Nephron progenitor cell (in vitro differentiated cells): ENCODE measurements around the gene KCNJ18.
"Not testable (repeated sequence)": the region's sequence is repeated elsewhere in the genome, so short reads cannot be mapped to it uniquely, and the experiment has no call there.

Experiments
- DNase-seq: peaks from one replicate; pipeline ENCODE4 v3.0.0; 2021
- H3K27ac Mint-ChIP-seq: 2 replicates; pipeline ENCODE4 v1.8.0; 2021; ENCODE audit warnings: mild to moderate bottlenecking, moderate library complexity, mixed read lengths
- H3K27me3 Mint-ChIP-seq: 2 replicates; pipeline ENCODE4 v1.8.0; 2021; ENCODE audit warnings: mild to moderate bottlenecking, low read depth, mixed read lengths; ENCODE audit not compliant: poor library complexity
- H3K36me3 Mint-ChIP-seq: 2 replicates; pipeline ENCODE4 v1.8.0; 2021; ENCODE audit warnings: low read depth, mixed read lengths
- H3K4me1 Mint-ChIP-seq: 2 replicates; pipeline ENCODE4 v1.8.0; 2021; ENCODE audit warnings: mixed read lengths
- H3K4me3 Mint-ChIP-seq: 2 replicates; pipeline ENCODE4 v1.8.0; 2021; ENCODE audit warnings: mild to moderate bottlenecking, moderate library complexity, mixed read lengths
- H3K9me3 Mint-ChIP-seq: 2 replicates; pipeline ENCODE4 v1.8.0; 2021; ENCODE audit warnings: mild to moderate bottlenecking, moderate library complexity, mixed read lengths
- CTCF ChIP-seq: fragments of 200-600 bp; sonication (generic); IDR thresholded peaks from 2 replicates; pipeline ENCODE4 v1.5.0; 2021; ENCODE audit warnings: antibody characterized with exemption

KCNJ18 gene

GRCh38 chr17:21724216-21725006 is 32.1 kb downstream of the KCNJ18 start:
- not testable (repeated sequence) for H3K36me3 Mint-ChIP-seq, H3K4me3 Mint-ChIP-seq, H3K27me3 Mint-ChIP-seq, DNase-seq, H3K27ac Mint-ChIP-seq, H3K4me1 Mint-ChIP-seq
- peaks cover 78% of the 10 kb centered on the region for H3K9me3 Mint-ChIP-seq

- H3K9me3 Mint-ChIP-seq, result peaks cover 91% of the 10 kb centered on the region
- DNase-seq, H3K36me3 Mint-ChIP-seq: not testable (repeated sequence)
Observed at GRCh38 chr17:21731076-21731475, 38.8 kb downstream of the KCNJ18 start.

GRCh38 chr17:21733931-21734330 is 41.6 kb downstream of the KCNJ18 start:
- DNase-seq, H3K4me3 Mint-ChIP-seq, H3K36me3 Mint-ChIP-seq, H3K27ac Mint-ChIP-seq, H3K27me3 Mint-ChIP-seq, H3K4me1 Mint-ChIP-seq: not testable (repeated sequence)
- peaks cover 83% of the 10 kb centered on the region for H3K9me3 Mint-ChIP-seq

More at GRCh38 chr17:21731076-21731475, 38.8 kb downstream of the KCNJ18 start:
- H3K4me1 Mint-ChIP-seq, H3K27ac Mint-ChIP-seq, H3K4me3 Mint-ChIP-seq, H3K27me3 Mint-ChIP-seq: not testable (repeated sequence)

- H3K36me3 Mint-ChIP-seq, H3K4me1 Mint-ChIP-seq, H3K27me3 Mint-ChIP-seq, H3K4me3 Mint-ChIP-seq, DNase-seq, H3K27ac Mint-ChIP-seq: not testable (repeated sequence)
- peaks cover 76% of the 10 kb centered on the region for H3K9me3 Mint-ChIP-seq
Observed at GRCh38 chr17:21735814-21736213, 43.5 kb downstream of the KCNJ18 start.

GRCh38 chr17:21737015-21737580 is 44.8 kb downstream of the KCNJ18 start:
- H3K27ac Mint-ChIP-seq, H3K27me3 Mint-ChIP-seq, H3K4me3 Mint-ChIP-seq, DNase-seq, H3K4me1 Mint-ChIP-seq, H3K36me3 Mint-ChIP-seq: not testable (repeated sequence)
- H3K9me3 Mint-ChIP-seq, result peaks cover 65% of the 10 kb centered on the region

GRCh38 chr17:21738241-21738640 is 45.9 kb downstream of the KCNJ18 start:
- H3K4me3 Mint-ChIP-seq, H3K4me1 Mint-ChIP-seq, H3K36me3 Mint-ChIP-seq, H3K27me3 Mint-ChIP-seq, H3K27ac Mint-ChIP-seq, DNase-seq: not testable (repeated sequence)
- peaks cover 57% of the 10 kb centered on the region for H3K9me3 Mint-ChIP-seq

- H3K4me3 Mint-ChIP-seq, H3K36me3 Mint-ChIP-seq, H3K27ac Mint-ChIP-seq, H3K27me3 Mint-ChIP-seq, DNase-seq, H3K4me1 Mint-ChIP-seq: not testable (repeated sequence)
- H3K9me3 Mint-ChIP-seq, result peaks cover 54% of the 10 kb centered on the region
Observed at GRCh38 chr17:21738877-21739474, 46.7 kb downstream of the KCNJ18 start.

GRCh38 chr17:21739485-21739884 is 47.2 kb downstream of the KCNJ18 start:
- not testable (repeated sequence) for H3K36me3 Mint-ChIP-seq, H3K4me1 Mint-ChIP-seq, H3K27ac Mint-ChIP-seq, H3K4me3 Mint-ChIP-seq, DNase-seq, H3K27me3 Mint-ChIP-seq
- peaks cover 49% of the 10 kb centered on the region for H3K9me3 Mint-ChIP-seq

GRCh38 chr17:21740836-21741235 is 48.5 kb downstream of the KCNJ18 start:
- not testable (repeated sequence) for H3K27me3 Mint-ChIP-seq, H3K36me3 Mint-ChIP-seq, DNase-seq, H3K4me1 Mint-ChIP-seq, H3K27ac Mint-ChIP-seq, H3K4me3 Mint-ChIP-seq
- peaks cover 41% of the 10 kb centered on the region for H3K9me3 Mint-ChIP-seq

- H3K27me3 Mint-ChIP-seq, DNase-seq, H3K36me3 Mint-ChIP-seq, H3K4me1 Mint-ChIP-seq, H3K27ac Mint-ChIP-seq, H3K4me3 Mint-ChIP-seq: not testable (repeated sequence)
- H3K9me3 Mint-ChIP-seq, result peaks cover 39% of the 10 kb centered on the region
Observed at GRCh38 chr17:21741520-21741919, 49.2 kb downstream of the KCNJ18 start.

- Mint-ChIP-seq H3K36me3 (no peaks in the 10 kb centered on the region), H3K27ac (no peak overlapping the region), H3K4me1 (no peaks in the 10 kb centered on the region), H3K27me3 (peaks cover 2% of the 10 kb centered on the region), H3K4me3 (no peak overlapping the region), H3K9me3 (peaks cover 45% of the 10 kb centered on the region)
- DNase-seq, result no peak
- no peak for TF ChIP-seq CTCF
Observed at GRCh38 chr17:21742326-21742725, 50.0 kb downstream of the KCNJ18 start.

- DNase-seq, H3K4me1 Mint-ChIP-seq, H3K4me3 Mint-ChIP-seq, H3K27me3 Mint-ChIP-seq, H3K27ac Mint-ChIP-seq, H3K36me3 Mint-ChIP-seq: not testable (repeated sequence)
- peaks cover 53% of the 10 kb centered on the region for H3K9me3 Mint-ChIP-seq
Observed at GRCh38 chr17:21744151-21744550, 51.8 kb downstream of the KCNJ18 start.

- not testable (repeated sequence) for H3K4me1 Mint-ChIP-seq
Observed at GRCh38 chr17:21744621-21745020, 52.3 kb downstream of the KCNJ18 start.

More at GRCh38 chr17:21744621-21745020, 52.3 kb downstream of the KCNJ18 start:
- not testable (repeated sequence) for H3K27ac Mint-ChIP-seq, DNase-seq, H3K36me3 Mint-ChIP-seq, H3K27me3 Mint-ChIP-seq, H3K4me3 Mint-ChIP-seq
- H3K9me3 Mint-ChIP-seq, result peaks cover 54% of the 10 kb centered on the region
